HG03139 (cell line): ENCODE data around the gene RPS27A.
"Not testable (repeated sequence)": the region's sequence is repeated elsewhere in the genome, so short reads cannot be mapped to it uniquely, and the experiment has no call there.

Experiments
- ATAC-seq: cut with Tn5 transposase; IDR thresholded peaks from one replicate; pipeline ENCODE4 v1.9.1; 2021; ENCODE audit not compliant: unreplicated experiment

Gene RPS27A

GRCh38 chr2:55232084-55232862, at the start of gene RPS27A, which contains the start of gene CLHC1:
Gene RPS27A (plus strand): TSS chr2:55232688. CDS start chr2:55232825, 137 bp downstream.
Gene CLHC1 (minus strand): TSS chr2:55232293. CDS start chr2:55222411, 9,882 bp downstream.
- peak; percentile 85 for ATAC-seq

GRCh38 chr2:55186837-55187236, 45.7 kb upstream of the RPS27A start:
- not testable (repeated sequence) for ATAC-seq

GRCh38 chr2:55191888-55192287, 40.6 kb upstream of the RPS27A start:
- not testable (repeated sequence) for ATAC-seq

GRCh38 chr2:55196526-55196925, 36.0 kb upstream of the RPS27A start:
- no peak for ATAC-seq

- no peak for ATAC-seq
Observed at GRCh38 chr2:55200416-55200815, 32.1 kb upstream of the RPS27A start.

GRCh38 chr2:55204536-55204935, 28.0 kb upstream of the RPS27A start:
- ATAC-seq: no peak

- no peak for ATAC-seq
Observed at GRCh38 chr2:55204950-55205349, 27.5 kb upstream of the RPS27A start.

- no peak for ATAC-seq
Observed at GRCh38 chr2:55213822-55214221, 18.7 kb upstream of the RPS27A start.

GRCh38 chr2:55223958-55224760, 8.3 kb upstream of the RPS27A start:
- no peak for ATAC-seq

- no peak for ATAC-seq
Observed at GRCh38 chr2:55224761-55225261, 7.7 kb upstream of the RPS27A start.

- no peak for ATAC-seq
Observed at GRCh38 chr2:55225481-55226020, 6.9 kb upstream of the RPS27A start.

- ATAC-seq: not testable (repeated sequence)
Observed at GRCh38 chr2:55227437-55228225, 4.9 kb upstream of the RPS27A start.

- no peak for ATAC-seq
Observed at GRCh38 chr2:55228226-55228563, 4.3 kb upstream of the RPS27A start.

GRCh38 chr2:55229221-55229620, 3.3 kb upstream of the RPS27A start:
- no peak for ATAC-seq

GRCh38 chr2:55230551-55230950, 1.9 kb upstream of the RPS27A start:
- ATAC-seq: no peak

GRCh38 chr2:55231546-55232083, 873 bp upstream of the RPS27A start:
- no peak for ATAC-seq

GRCh38 chr2:55232863-55233657, 572 bp downstream of the RPS27A start:
- peak; percentile 2 for ATAC-seq

- no peak for ATAC-seq
Observed at GRCh38 chr2:55233658-55233940, 1.1 kb downstream of the RPS27A start.

- no peak for ATAC-seq
Observed at GRCh38 chr2:55235724-55236538, 3.4 kb downstream of the RPS27A start.
